Spleen (tissue), 7 donors: ENCODE data around the gene TDRD9.

ENCODE experiments used
- CTCF ChIP-seq, 11 experiments: fragments of 200-600 bp in 7 of 11; fragments of 450-650 bp in 4 of 11; sonication (generic) in 4 of 11; IDR thresholded peaks in 8 of 11; conservative IDR thresholded peaks in 3 of 11; 1 replicate in 7 of 11; 2 replicates in 4 of 11; pipeline versions ENCODE4 v1.4.0 to v1.8.0; 2016 to 2021; ENCODE audit warnings: antibody characterized with exemption in 11 of 11, inconsistent platforms in 4 of 11, mild to moderate bottlenecking in 1 of 11
- POLR2A ChIP-seq, 3 donors: fragments of 450-650 bp; IDR thresholded peaks; one replicate each; pipeline ENCODE4 v1.5.1; 2017; ENCODE audit warnings: antibody characterized with exemption in 3 of 3, mild to moderate bottlenecking in 1 of 3
- donor health status: DM: no; HTN: no; CAD: no; lungs with moderate emphysema.
- donor health status: DM: no; HTN: no; CAD: no.
- donor health status: DM: no; HTN: no; CAD: no.

- TF ChIP-seq POLR2A (IDR thresholded peaks at IDR 0.05), result no peak
- peak; percentile 96 to 99 (median 98) for TF ChIP-seq CTCF (IDR thresholded peaks at IDR 0.05 in 8 of 11, conservative IDR thresholded peaks at IDR 0.05 in 3 of 11)
These were observed 149.8 kb downstream of the TDRD9 start for GRCh38 chr14:104078031-104078455.
